Fibroblast of lung (primary cell): ENCODE data around the gene MYZAP. TPM values are rescaled to one million over a fixed set of nuclear protein-coding genes. Genes with fewer than 3 reads are reported as not detected.

ENCODE experiments used
- DNase-seq, 2 donors: peaks; one replicate each; pipeline versions ENCODE4 v3.0.0 to v3.0.0-alpha.2; 2010; ENCODE audit warnings: low read depth in 2 of 2
- H2AFZ ChIP-seq: 2 replicates; pipeline ENCODE4 v1.5.1; 2012; ENCODE audit warnings: low read length, control low read depth, inconsistent platforms
- H3K27ac ChIP-seq: 2 replicates; pipeline ENCODE4 v1.5.1; 2011; ENCODE audit warnings: low read length, control low read depth; ENCODE audit not compliant: insufficient read depth
- H3K27me3 ChIP-seq: 2 replicates; pipeline ENCODE4 v1.5.1; 2011; ENCODE audit warnings: mild to moderate bottlenecking, low read length; ENCODE audit not compliant: control insufficient read depth, insufficient read depth
- H3K36me3 ChIP-seq: 2 replicates; pipeline ENCODE4 v1.5.1; 2011; ENCODE audit warnings: low read length; ENCODE audit not compliant: control insufficient read depth, insufficient read depth
- H3K4me1 ChIP-seq: 2 replicates; pipeline ENCODE4 v1.5.1; 2011; ENCODE audit warnings: low read length; ENCODE audit not compliant: control insufficient read depth, insufficient read depth; ENCODE audit errors: extremely low read depth
- H3K4me2 ChIP-seq: 2 replicates; pipeline ENCODE4 v1.5.1; 2011; ENCODE audit warnings: low read length, control low read depth; ENCODE audit not compliant: insufficient read depth; ENCODE audit errors: extremely low read depth
- H3K4me3 ChIP-seq, 4 experiments: fragments of 200-600 bp in 1 of 4; sonication (generic) in 1 of 4; replicated peaks in 1 of 4; 2 replicates each; pipeline ENCODE4 v1.5.1; 2011 to 2016; ENCODE audit warnings: low read length in 4 of 4, low read depth in 3 of 4, mild to moderate bottlenecking in 3 of 4, control low read depth in 2 of 4, inconsistent platforms in 1 of 4, mixed read lengths in 1 of 4; ENCODE audit not compliant: insufficient read depth in 1 of 4; ENCODE audit errors: control extremely low read depth in 1 of 4
- H3K79me2 ChIP-seq: 2 replicates; pipeline ENCODE4 v1.5.1; 2012; ENCODE audit warnings: mild to moderate bottlenecking, low read length, inconsistent platforms; ENCODE audit not compliant: control insufficient read depth, insufficient read depth
- H3K9ac ChIP-seq: 2 replicates; pipeline ENCODE4 v1.5.1; 2011; ENCODE audit warnings: mild to moderate bottlenecking, low read length, control low read depth; ENCODE audit not compliant: insufficient read depth
- H3K9me3 ChIP-seq: 2 replicates; pipeline ENCODE4 v1.5.1; 2012; ENCODE audit warnings: low read depth, low read length; ENCODE audit not compliant: control insufficient read depth, insufficient read depth
- H4K20me1 ChIP-seq: 2 replicates; pipeline ENCODE4 v1.5.1; 2011; ENCODE audit warnings: low read length; ENCODE audit not compliant: control insufficient read depth, insufficient read depth; ENCODE audit errors: extremely low read depth
- CTCF ChIP-seq, 2 donors: IDR thresholded peaks in 1 of 2; conservative IDR thresholded peaks in 1 of 2; 1 replicate in 1 of 2; 2 replicates in 1 of 2; pipeline ENCODE4 v1.5.1; 2011 to 2012; ENCODE audit warnings: low read length in 2 of 2, control low read depth in 1 of 2, inconsistent platforms in 1 of 2, low read depth in 1 of 2, mild to moderate bottlenecking in 1 of 2
- EZH2 ChIP-seq: IDR thresholded peaks from 2 replicates; pipeline ENCODE4 v1.5.1; 2012; ENCODE audit warnings: low read length, control low read depth, mild to moderate bottlenecking; ENCODE audit errors: missing control alignments
- polyA plus RNA-seq, 2 donors: library from polyadenylated mRNA; depleted of rRNA in 1 of 2; stranded (reverse) in 1 of 2; unstranded in 1 of 2; fragments of >200 nt; gene quantifications; 2 replicates each; pipeline ENCODE4 v1.2.1, GENCODE V29; 2011 to 2012; ENCODE audit warnings: missing spikeins in 1 of 2
- total RNA-seq: library from RNA; depleted of rRNA; stranded (reverse); fragments of >200 nt; gene quantifications from 2 replicates; pipeline ENCODE4 v1.2.1, GENCODE V29; 2014

MYZAP gene
- total and polyA plus RNA-seq, 2 donors (not counting 1 experiment from before 2014, with no cell fraction given): 0.17 TPM; not detected in 1

DNA sequence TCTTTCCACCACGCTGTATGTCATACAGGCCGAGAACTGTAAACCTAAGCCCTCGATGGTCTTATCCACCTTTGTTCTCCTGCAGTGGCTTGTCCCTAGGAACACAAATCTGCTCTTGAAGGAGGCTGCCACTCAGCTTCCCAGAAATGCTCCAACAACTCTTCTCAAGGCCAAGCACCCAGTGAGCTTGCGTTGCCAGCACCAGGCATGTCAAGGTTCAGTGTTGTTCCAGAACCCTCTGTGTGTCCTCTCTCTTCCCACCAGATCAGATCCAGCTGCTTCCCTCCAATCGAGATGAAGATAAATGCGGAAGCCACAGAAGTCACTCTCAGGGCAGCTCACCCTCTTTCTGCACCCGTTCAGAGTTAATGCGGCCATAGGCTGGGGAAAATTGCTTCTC, 11.3 kb upstream of the MYZAP start:
- TF ChIP-seq EZH2: no peak
- no peak for TF ChIP-seq CTCF (conservative IDR thresholded peaks at IDR 0.05 in 1 of 2, IDR thresholded peaks at IDR 0.05 in 1 of 2; ENCODE audit: low read depth in 1 of 2, low read length in 2 of 2)
- H4K20me1 ChIP-seq: no peaks in the 10 kb centered on the region
- H3K27ac ChIP-seq: no peak overlapping the region
- H3K79me2 ChIP-seq: no peaks in the 10 kb centered on the region
- H3K4me1 ChIP-seq: no peaks in the 10 kb centered on the region
- H3K27me3 ChIP-seq: peaks cover 18% of the 10 kb centered on the region
- H3K4me2 ChIP-seq: no peak overlapping the region
- no peak overlapping the region for H3K9ac ChIP-seq
- H2AFZ ChIP-seq: no peak overlapping the region
- H3K4me3 ChIP-seq: no peak overlapping the region
- no peaks in the 10 kb centered on the region for H3K9me3 ChIP-seq
- DNase-seq: no peak
- no peaks in the 10 kb centered on the region for H3K36me3 ChIP-seq

GRCh38 chr15:57580866-57581265, 10.8 kb upstream of the MYZAP start:
- Histone ChIP-seq H4K20me1 (no peaks in the 10 kb centered on the region), H3K9me3 (no peaks in the 10 kb centered on the region)
- TF ChIP-seq EZH2 (no peak), CTCF (conservative IDR thresholded peaks at IDR 0.05 in 1 of 2, IDR thresholded peaks at IDR 0.05 in 1 of 2; ENCODE audit: low read depth in 1 of 2, low read length in 2 of 2) (no peak)

DNA sequence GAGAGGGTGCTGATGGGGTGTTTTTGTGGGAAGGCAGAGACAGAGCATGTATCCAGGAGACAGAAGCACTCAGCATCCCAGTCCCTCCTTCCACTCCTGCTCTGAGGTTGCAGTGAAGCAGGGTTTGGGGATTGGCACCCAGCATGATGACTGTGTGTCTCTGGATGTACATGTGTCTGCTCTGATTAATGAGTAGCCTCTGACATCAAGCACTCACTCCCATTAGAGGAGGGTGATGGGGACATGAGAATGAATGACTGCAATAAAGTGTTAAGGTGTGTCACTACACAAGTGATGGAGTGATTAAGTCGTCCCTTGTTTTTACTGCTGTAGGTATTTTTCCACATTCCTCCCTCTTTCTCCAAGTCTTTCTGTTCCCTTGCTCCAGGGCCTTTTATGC, 9.6 kb upstream of the MYZAP start:
- Histone ChIP-seq H3K9ac (no peak overlapping the region), H4K20me1 (no peaks in the 10 kb centered on the region), H3K27me3 (peaks cover 18% of the 10 kb centered on the region), H3K4me1 (no peaks in the 10 kb centered on the region), H2AFZ (no peak overlapping the region), H3K4me3 (no peak overlapping the region), H3K4me2 (no peak overlapping the region), H3K27ac (no peak overlapping the region), H3K9me3 (no peaks in the 10 kb centered on the region), H3K36me3 (no peaks in the 10 kb centered on the region), H3K79me2 (no peaks in the 10 kb centered on the region)
- DNase-seq: no peak
- TF ChIP-seq EZH2 (no peak), CTCF (conservative IDR thresholded peaks at IDR 0.05 in 1 of 2, IDR thresholded peaks at IDR 0.05 in 1 of 2; ENCODE audit: low read depth in 1 of 2, low read length in 2 of 2) (no peak)

More at GRCh38 chr15:57580866-57581265, 10.8 kb upstream of the MYZAP start:
- Histone ChIP-seq H3K79me2 (no peaks in the 10 kb centered on the region), H2AFZ (no peak overlapping the region), H3K4me3 (no peak overlapping the region), H3K4me1 (no peaks in the 10 kb centered on the region), H3K27ac (no peak overlapping the region), H3K4me2 (no peak overlapping the region), H3K36me3 (no peaks in the 10 kb centered on the region), H3K27me3 (peaks cover 18% of the 10 kb centered on the region), H3K9ac (no peak overlapping the region)
- no peak for DNase-seq
